Measurements from ENCODE around the gene KIAA1143.

DNA sequence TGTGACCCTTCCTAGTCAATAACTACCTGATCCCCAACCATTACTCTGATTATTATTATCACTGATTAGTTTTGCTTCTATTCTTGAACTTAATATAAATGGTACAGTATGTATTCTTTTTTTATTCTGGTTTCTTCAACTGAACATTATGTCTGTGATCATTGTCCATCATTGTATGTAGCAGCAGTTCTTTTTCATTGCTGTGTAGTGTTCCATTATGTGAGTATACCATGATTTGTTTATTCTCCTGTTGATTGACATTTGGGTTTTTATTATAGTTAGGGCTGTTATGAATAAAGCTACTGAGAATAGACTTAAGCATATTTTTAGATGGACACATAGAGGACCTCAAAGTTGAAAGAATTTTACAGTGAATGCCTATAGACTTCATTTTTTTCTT, 2.8 kb upstream of the KIAA1143 start:
- TF ChIP-seq CTCF (IDR thresholded peaks at IDR 0.05) (no peak), EZH2phosphoT487 (IDR thresholded peaks at IDR 0.05) (no peak)

Data from neural progenitor cell (in vitro differentiated cells).